Suprapubic skin (tissue), 4 donors: ENCODE data around the gene SLC34A3. TPM values are rescaled to one million over a fixed set of nuclear protein-coding genes. Genes with fewer than 3 reads are reported as not detected.

Source experiments
- DNase-seq, 2 donors: peaks; one replicate each; pipeline ENCODE4 v3.0.0-alpha.2; 2019; ENCODE audit warnings: low spot score in 2 of 2
- H3K27ac ChIP-seq: fragments of 200-600 bp; sonication (generic); one replicate; pipeline ENCODE4 v1.5.1; 2019
- H3K27me3 ChIP-seq: fragments of 200-600 bp; sonication (generic); one replicate; pipeline ENCODE4 v1.5.1; 2019
- H3K36me3 ChIP-seq: fragments of 200-600 bp; sonication (generic); one replicate; pipeline ENCODE4 v1.5.1; 2019
- H3K4me1 ChIP-seq: fragments of 200-600 bp; sonication (generic); one replicate; pipeline ENCODE4 v1.5.1; 2019
- H3K4me3 ChIP-seq: fragments of 200-600 bp; sonication (generic); one replicate; pipeline ENCODE4 v1.5.1; 2019; ENCODE audit warnings: mild to moderate bottlenecking
- H3K9me3 ChIP-seq: fragments of 200-600 bp; sonication (generic); one replicate; pipeline ENCODE4 v1.5.1; 2019
- CTCF ChIP-seq, 2 donors: fragments of 200-600 bp in 1 of 2; fragments of 450-650 bp in 1 of 2; sonication (generic) in 1 of 2; IDR thresholded peaks; one replicate each; pipeline ENCODE4 v1.5.1; 2016 to 2019; ENCODE audit warnings: antibody characterized with exemption in 2 of 2, mild to moderate bottlenecking in 1 of 2, moderate library complexity in 1 of 2
- EP300 ChIP-seq: sonication (generic); formaldehyde crosslinking; IDR thresholded peaks from one replicate; pipeline ENCODE4 v1.6.1; 2017; ENCODE audit warnings: antibody characterized with exemption
- POLR2A ChIP-seq, 2 donors: fragments of 450-650 bp; IDR thresholded peaks; one replicate each; pipeline ENCODE4 v1.6.1; 2017; ENCODE audit warnings: antibody characterized with exemption in 2 of 2, mild to moderate bottlenecking in 2 of 2, moderate library complexity in 2 of 2
- POLR2AphosphoS5 ChIP-seq, 3 donors: sonication (generic); formaldehyde crosslinking; IDR thresholded peaks; one replicate each; pipeline ENCODE4 v1.6.1; 2017; ENCODE audit warnings: antibody characterized with exemption in 3 of 3
- WGBS: methylation state at CpG from one replicate; pipeline ENCODE4 v1.1.5; 2018; 5-methylcytosine and 5-hydroxymethylcytosine counted together
- total RNA-seq, 4 donors: library from RNA; depleted of rRNA; stranded (reverse); fragments of >200 nt; gene quantifications; one replicate each; pipeline ENCODE4 v1.1.0, GENCODE V29; 2016

SLC34A3 gene
- total RNA-seq, 4 donors from 2014 or later: 0.34 TPM; not detected in 3

DNA sequence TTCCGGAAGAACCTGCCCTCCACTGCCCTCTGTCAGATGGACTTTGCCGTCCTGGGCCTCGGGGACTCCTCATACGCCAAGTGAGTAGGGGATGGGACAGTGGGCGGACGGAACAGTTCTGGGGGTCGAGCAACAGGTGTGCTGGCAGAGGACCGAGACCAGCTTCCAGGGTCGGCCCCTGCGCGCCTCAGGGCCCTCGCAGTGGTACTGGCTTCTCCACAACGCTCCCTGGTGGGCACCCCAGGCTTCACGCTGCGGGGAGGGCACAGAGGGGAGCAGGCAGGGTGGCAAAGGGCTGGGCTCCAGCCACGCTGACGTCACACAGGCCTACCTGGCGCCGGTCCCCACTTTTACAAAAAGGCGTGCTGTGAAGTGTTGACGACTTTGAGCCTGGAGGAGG lies 18.2 kb upstream of the SLC34A3 start:
- 86% methylated on average over 14 of the region's 21 CpGs for WGBS
- no peak for DNase-seq
- H3K27me3 ChIP-seq: no peaks in the 10 kb centered on the region
- TF ChIP-seq EP300 (no peak), POLR2AphosphoS5 (IDR thresholded peaks at IDR 0.05) (no peak), CTCF (IDR thresholded peaks at IDR 0.05) (no peak), POLR2A (IDR thresholded peaks at IDR 0.05) (no peak)
- no peak overlapping the region for H3K4me3 ChIP-seq
- H3K4me1 ChIP-seq: peaks cover 11% of the 10 kb centered on the region
- no peaks in the 10 kb centered on the region for H3K9me3 ChIP-seq
- peaks cover 18% of the 10 kb centered on the region for H3K36me3 ChIP-seq
- H3K27ac ChIP-seq: no peak overlapping the region

- TF ChIP-seq POLR2AphosphoS5 (IDR thresholded peaks at IDR 0.05): no peak
- Histone ChIP-seq H3K36me3 (peaks cover 18% of the 10 kb centered on the region), H3K27ac (no peak overlapping the region), H3K27me3 (no peaks in the 10 kb centered on the region), H3K4me1 (peaks cover 20% of the 10 kb centered on the region), H3K9me3 (no peaks in the 10 kb centered on the region), H3K4me3 (no peak overlapping the region)
- WGBS: 91% methylated on average over 36 of the region's 49 CpGs
- DNase-seq: no peak
Observed at GRCh38 chr9:137213160-137214060, 17.3 kb upstream of the SLC34A3 start.

DNA sequence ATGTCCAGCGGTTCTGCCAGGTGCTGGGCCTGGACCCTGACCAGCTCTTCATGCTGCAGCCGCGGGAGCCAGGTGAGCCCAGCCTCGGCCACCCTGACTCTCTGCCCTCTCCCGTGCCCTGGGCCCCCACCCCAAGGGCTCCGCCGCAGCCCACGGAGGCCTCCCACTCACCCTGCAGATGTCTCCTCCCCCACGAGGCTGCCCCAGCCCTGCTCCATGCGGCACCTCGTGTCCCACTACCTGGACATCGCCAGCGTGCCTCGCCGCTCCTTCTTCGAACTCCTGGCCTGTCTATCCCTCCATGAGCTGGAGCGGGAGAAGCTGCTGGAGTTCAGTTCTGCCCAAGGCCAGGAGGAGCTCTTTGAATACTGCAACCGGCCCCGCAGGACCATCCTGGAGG lies 16.1 kb upstream of the SLC34A3 start:
- Histone ChIP-seq H3K36me3 (peaks cover 10% of the 10 kb centered on the region), H3K4me3 (no peak overlapping the region), H3K27ac (no peak overlapping the region), H3K4me1 (peaks cover 27% of the 10 kb centered on the region), H3K27me3 (no peaks in the 10 kb centered on the region), H3K9me3 (no peaks in the 10 kb centered on the region)
- no peak for DNase-seq
- WGBS: 94% methylated on average over 19 of the region's 19 CpGs
- TF ChIP-seq POLR2AphosphoS5 (IDR thresholded peaks at IDR 0.05) (no peak), CTCF (IDR thresholded peaks at IDR 0.05) (no peak), POLR2A (IDR thresholded peaks at IDR 0.05) (no peak), EP300 (no peak)

GRCh38 chr9:137215196-137215986 lies 15.3 kb upstream of the SLC34A3 start:
- 91% methylated on average over 8 of the region's 22 CpGs for WGBS

More at GRCh38 chr9:137215196-137215986, 15.3 kb upstream of the SLC34A3 start:
- no peak overlapping the region for H3K4me3 ChIP-seq
- no peak overlapping the region for H3K27ac ChIP-seq
- no peak for TF ChIP-seq CTCF (IDR thresholded peaks at IDR 0.05)
- TF ChIP-seq EP300: no peak
- no peak for TF ChIP-seq POLR2AphosphoS5 (IDR thresholded peaks at IDR 0.05)
- TF ChIP-seq POLR2A (IDR thresholded peaks at IDR 0.05): no peak
- H3K4me1 ChIP-seq: peaks cover 27% of the 10 kb centered on the region
- H3K9me3 ChIP-seq: no peaks in the 10 kb centered on the region
- H3K27me3 ChIP-seq: no peaks in the 10 kb centered on the region
- no peak for DNase-seq
- peaks cover 10% of the 10 kb centered on the region for H3K36me3 ChIP-seq
